BLaER1 treated with 17β-estradiol and CSF1 and Interleukin-3, amounts not matched to agents 10 nM and 100 nM (cell line): ENCODE data around the gene GNGT2.
A peak's percentile ranks its signal among the peaks of the same experiment; 100 is the strongest.

Source experiments
- H3K27ac ChIP-seq, 11 experiments: shearing (Covaris generic); formaldehyde crosslinking; 2 replicates each; pipeline ENCODE4 v1.8.1; 2022
- H3K27me3 ChIP-seq, 11 experiments: shearing (Covaris generic); formaldehyde crosslinking; 2 replicates each; pipeline ENCODE4 v1.8.1; 2022
- H3K36me3 ChIP-seq, 11 experiments: shearing (Covaris generic); formaldehyde crosslinking; 2 replicates each; pipeline ENCODE4 v1.8.1; 2022
- H3K4me1 ChIP-seq, 10 experiments: shearing (Covaris generic); formaldehyde crosslinking; 2 replicates each; pipeline ENCODE4 v1.8.1; 2022
- H3K4me2 ChIP-seq, 11 experiments: shearing (Covaris generic); formaldehyde crosslinking; 2 replicates each; pipeline ENCODE4 v1.8.1; 2022
- H3K4me3 ChIP-seq, 10 experiments: shearing (Covaris generic); formaldehyde crosslinking; 2 replicates each; pipeline ENCODE4 v1.8.1; 2022
- H3K9ac ChIP-seq, 11 experiments: shearing (Covaris generic); formaldehyde crosslinking; 2 replicates each; pipeline ENCODE4 v1.8.1; 2022
- H3K9me3 ChIP-seq, 11 experiments: shearing (Covaris generic); formaldehyde crosslinking; replicated peaks in 1 of 11; 2 replicates each; pipeline ENCODE4 v1.8.1; 2022
- H4K20me1 ChIP-seq, 11 experiments: shearing (Covaris generic); formaldehyde crosslinking; 2 replicates each; pipeline ENCODE4 v1.8.1; 2022
- Cebpa-rat ChIP-seq, 11 experiments: shearing (Covaris generic); IDR thresholded peaks; 2 replicates each; pipeline ENCODE4 v1.8.1; 2022

The GNGT2 gene

DNA sequence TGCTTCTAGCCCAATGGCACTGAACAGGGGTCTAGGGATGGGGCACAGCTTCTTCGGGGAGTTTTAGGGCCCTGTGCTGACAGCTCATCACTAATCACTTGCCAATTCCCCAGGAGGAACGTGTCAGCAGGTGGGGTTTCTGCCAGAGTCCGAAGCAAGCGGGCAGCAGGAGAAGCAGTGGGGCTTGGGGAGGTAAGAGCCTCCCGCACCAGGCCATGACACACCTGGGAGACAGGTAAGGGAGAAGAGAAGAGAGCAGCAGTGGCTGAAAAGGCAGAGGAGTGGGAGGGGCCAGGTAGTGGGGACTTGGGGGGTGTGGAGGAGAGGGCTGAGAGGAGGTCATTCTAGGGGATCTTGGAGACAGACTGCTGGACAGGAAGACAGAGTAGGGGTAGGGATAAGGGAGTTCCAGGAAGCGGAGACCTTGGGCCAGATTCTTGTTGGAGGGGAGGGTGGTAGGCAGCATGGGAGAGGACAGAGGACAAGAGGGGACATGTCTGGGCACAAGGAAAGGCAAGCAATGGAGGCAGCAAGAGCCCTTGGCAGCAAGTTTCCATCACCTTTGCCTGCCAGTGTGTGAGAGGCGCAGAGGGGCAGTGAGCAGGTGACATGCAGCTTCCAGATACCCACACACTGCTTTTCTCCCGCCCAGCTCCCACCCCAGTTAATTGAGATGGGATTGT, 15.3 kb upstream of the GNGT2 start:
- H3K36me3 ChIP-seq: peaks cover 0 to 16% (median 0%) of the 10 kb centered on the region in 11 experiments; a peak in 9 of 22 replicates
- peaks cover 65 to 82% (median 77%) of the 10 kb centered on the region in 11 experiments for H3K27me3 ChIP-seq
- no peak overlapping the region for H3K27ac ChIP-seq
- no peak overlapping the region for H3K4me3 ChIP-seq
- H3K4me2 ChIP-seq: no peak overlapping the region
- H3K9ac ChIP-seq: no peak overlapping the region
- TF ChIP-seq Cebpa-rat (IDR thresholded peaks at IDR 0.05): no peak
- H3K4me1 ChIP-seq: peaks cover 30 to 51% (median 44%) of the 10 kb centered on the region in 10 experiments
- H3K9me3 ChIP-seq: no peaks in the 10 kb centered on the region
- peaks cover 0 to 47% (median 14%) of the 10 kb centered on the region in 11 experiments; a peak in 13 of 22 replicates for H4K20me1 ChIP-seq

DNA sequence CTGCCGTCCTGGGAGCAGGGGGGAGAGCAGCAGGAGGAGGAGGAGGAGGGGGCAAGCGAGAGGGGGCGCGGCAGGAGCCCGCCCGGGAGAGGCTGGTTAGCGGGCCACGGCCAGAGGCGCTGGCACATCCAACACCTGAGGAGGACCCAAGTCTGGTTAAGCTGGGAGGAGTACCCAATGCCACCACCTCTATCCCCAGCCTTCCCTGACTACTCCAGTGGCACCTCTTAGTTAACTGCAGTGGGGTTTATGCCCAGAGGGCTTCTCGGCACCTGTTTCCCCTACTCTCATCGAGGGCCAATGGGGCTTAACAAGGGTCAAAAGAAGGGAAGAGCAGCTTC, 14.6 kb upstream of the GNGT2 start:
- H3K27ac ChIP-seq: no peak overlapping the region
- peaks cover 0 to 47% (median 14%) of the 10 kb centered on the region in 11 experiments; a peak in 13 of 22 replicates for H4K20me1 ChIP-seq
- H3K9ac ChIP-seq: no peak overlapping the region
- H3K9me3 ChIP-seq: no peaks in the 10 kb centered on the region
- no peak for TF ChIP-seq Cebpa-rat (IDR thresholded peaks at IDR 0.05)
- H3K36me3 ChIP-seq: peaks cover 0 to 22% (median 0%) of the 10 kb centered on the region in 11 experiments; a peak in 9 of 22 replicates
- H3K4me2 ChIP-seq: peak overlapping the region; percentile 72 to 89 (median 84)
- peak overlapping the region in 7 of 10 experiments; percentile 35 to 62 (median 44); a peak in 11 of 20 replicates for H3K4me3 ChIP-seq
- peaks cover 58 to 74% (median 70%) of the 10 kb centered on the region in 11 experiments for H3K27me3 ChIP-seq
- H3K4me1 ChIP-seq: peaks cover 29 to 52% (median 40%) of the 10 kb centered on the region in 10 experiments

DNA sequence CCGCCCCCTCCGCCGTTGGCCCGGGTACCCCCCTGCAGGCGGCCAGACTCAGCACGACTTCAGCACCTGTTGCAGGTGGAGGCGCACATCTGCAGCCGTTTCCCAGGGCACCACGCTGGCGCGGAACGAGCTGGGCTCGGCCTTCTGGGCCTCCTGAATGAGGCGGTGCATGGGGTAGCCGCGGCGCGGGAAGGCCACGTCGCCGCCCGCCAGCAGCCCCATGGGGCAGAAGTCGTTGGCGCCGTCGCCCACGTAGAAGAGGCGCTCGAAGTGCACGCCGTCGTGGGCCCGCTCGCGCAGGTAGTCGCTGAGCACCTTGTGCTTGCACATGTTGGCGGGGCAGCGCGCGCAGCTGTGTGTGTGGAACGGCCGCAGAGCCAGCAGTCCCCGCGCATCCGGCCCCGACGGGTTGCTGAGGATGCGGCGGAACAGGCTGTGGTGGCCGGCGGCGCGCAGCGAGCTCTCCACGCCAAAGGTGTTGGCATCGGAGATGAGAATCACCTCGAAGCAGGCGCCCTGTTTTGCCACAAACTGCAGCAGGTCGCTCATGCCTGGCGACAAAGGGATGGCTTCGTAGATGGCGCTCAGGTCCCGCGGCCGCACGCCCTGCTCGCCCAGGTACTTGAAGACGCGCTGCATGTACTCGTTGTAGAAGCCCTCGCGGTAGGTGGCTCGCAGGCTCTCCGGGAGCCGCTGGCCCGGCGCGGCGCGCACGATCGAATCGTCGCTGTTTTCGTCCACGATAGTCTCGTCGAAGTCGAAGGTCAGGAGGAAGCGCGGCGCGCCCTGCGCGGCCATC, 14.0 kb upstream of the GNGT2 start:
- H3K36me3 ChIP-seq: peaks cover 0 to 28% (median 0%) of the 10 kb centered on the region in 11 experiments; a peak in 9 of 22 replicates
- H3K4me3 ChIP-seq: peak overlapping the region; percentile 35 to 62 (median 44)
- peak overlapping the region; percentile 72 to 89 (median 84) for H3K4me2 ChIP-seq
- H3K9me3 ChIP-seq: no peaks in the 10 kb centered on the region
- peaks cover 52 to 69% (median 64%) of the 10 kb centered on the region in 11 experiments for H3K27me3 ChIP-seq
- H4K20me1 ChIP-seq: peaks cover 0 to 42% (median 14%) of the 10 kb centered on the region in 11 experiments; a peak in 13 of 22 replicates
- peaks cover 31 to 52% (median 40%) of the 10 kb centered on the region in 10 experiments for H3K4me1 ChIP-seq
- H3K9ac ChIP-seq: peak overlapping the region in 3 of 11 experiments; percentile 5 to 14 (median 10); a peak in 1 of 22 replicates
- no peak overlapping the region for H3K27ac ChIP-seq
- TF ChIP-seq Cebpa-rat (IDR thresholded peaks at IDR 0.05): no peak

DNA sequence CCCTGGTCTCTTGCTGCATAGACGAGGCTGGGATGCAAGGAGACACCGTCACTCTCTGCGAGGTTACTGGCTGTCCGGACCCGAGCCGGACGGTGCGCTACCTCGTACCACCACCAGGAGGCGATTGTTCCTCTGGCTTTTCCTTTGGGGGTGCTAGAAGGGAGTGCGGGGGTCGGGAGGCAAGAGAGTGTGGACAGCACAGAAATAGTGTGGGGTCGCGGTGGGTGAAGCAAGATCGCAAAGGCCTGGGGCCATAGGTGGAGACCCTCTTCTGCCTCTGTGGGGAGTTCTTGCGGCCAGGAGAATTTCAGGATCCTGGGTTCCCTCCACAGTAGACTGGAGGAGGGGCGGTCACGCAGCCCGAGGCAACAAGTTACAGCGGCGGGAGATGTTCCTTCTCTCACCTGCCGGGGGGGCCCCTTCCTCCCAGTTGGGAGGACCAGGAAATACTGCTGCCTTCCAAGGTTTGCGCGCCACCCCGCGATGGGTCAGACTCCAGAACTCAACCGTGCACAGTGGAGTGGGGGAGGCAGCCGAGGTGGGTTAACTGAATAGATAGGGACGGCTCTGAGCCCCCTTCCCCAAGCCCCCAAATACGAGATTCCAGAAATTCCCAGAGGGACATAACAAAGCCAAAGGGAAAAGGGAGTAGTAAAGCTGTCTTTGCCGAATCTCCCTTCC, 13.3 kb upstream of the GNGT2 start:
- Histone ChIP-seq H3K4me2 (peak overlapping the region; percentile 72 to 89 (median 84)), H3K9ac (0 out of 22 replicates have a peak overlapping the region, but pooled peaks of 3 of the 11 experiments have one; percentile 5 to 14 (median 10)), H3K4me3 (peak overlapping the region; percentile 35 to 62 (median 44)), H3K9me3 (no peaks in the 10 kb centered on the region), H4K20me1 (peaks cover 0 to 39% (median 14%) of the 10 kb centered on the region in 11 experiments; a peak in 13 of 22 replicates), H3K27me3 (peaks cover 47 to 61% (median 57%) of the 10 kb centered on the region in 11 experiments), H3K36me3 (peaks cover 0 to 29% (median 0%) of the 10 kb centered on the region in 11 experiments; a peak in 9 of 22 replicates), H3K4me1 (peaks cover 38 to 57% (median 48%) of the 10 kb centered on the region in 10 experiments), H3K27ac (no peak overlapping the region)
- no peak for TF ChIP-seq Cebpa-rat (IDR thresholded peaks at IDR 0.05)

DNA sequence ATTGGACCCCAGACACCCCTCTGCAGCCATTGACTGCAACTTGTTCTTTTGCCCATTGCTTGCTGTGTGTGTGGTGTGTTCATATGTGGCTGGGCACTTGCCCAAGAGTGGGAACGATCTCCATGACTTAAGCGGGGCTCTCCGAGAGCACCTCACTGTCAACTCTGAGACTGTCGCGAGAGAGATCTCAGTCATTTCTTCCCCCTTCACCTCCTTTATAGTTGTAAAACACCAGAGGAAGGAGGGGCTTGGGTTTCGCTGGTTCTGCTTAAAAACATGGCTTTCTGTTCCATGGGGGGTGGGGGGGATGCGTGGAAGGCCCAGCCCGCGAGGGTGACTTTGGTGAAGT, 12.8 kb upstream of the GNGT2 start:
- Histone ChIP-seq H3K27ac (no peak overlapping the region), H3K4me3 (no peak overlapping the region; a peak in 1 of 20 replicates), H3K9ac (no peak overlapping the region), H3K36me3 (peaks cover 0 to 29% (median 0%) of the 10 kb centered on the region in 11 experiments; a peak in 9 of 22 replicates), H3K4me1 (peaks cover 40 to 62% (median 50%) of the 10 kb centered on the region in 10 experiments), H4K20me1 (peaks cover 0 to 39% (median 14%) of the 10 kb centered on the region in 11 experiments; a peak in 13 of 22 replicates), H3K4me2 (peak overlapping the region in 9 of 11 experiments; percentile 34 to 87 (median 79); a peak in 9 of 22 replicates), H3K27me3 (peaks cover 47 to 61% (median 55%) of the 10 kb centered on the region in 11 experiments), H3K9me3 (no peaks in the 10 kb centered on the region)
- TF ChIP-seq Cebpa-rat (IDR thresholded peaks at IDR 0.05): no peak

DNA sequence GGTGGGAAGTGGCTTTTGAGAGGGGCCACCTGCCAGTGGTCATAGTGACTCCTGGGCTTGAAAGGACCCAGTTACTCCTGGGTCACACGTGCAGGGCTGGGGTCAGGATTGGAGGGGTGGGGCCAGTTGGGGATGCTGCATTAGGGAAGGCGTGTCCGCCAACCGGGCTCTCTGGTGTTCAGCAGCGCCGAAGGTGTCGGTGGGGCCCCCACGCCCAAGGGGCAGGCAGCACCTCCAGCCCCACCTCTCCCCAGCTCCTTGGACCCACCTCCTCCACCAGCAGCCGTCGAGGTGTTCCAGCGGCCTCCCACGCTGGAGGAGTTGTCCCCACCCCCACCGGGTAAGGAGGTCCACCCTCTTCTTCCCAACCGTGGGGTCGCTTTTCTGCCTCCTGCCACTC, 9.6 kb upstream of the GNGT2 start:
- Histone ChIP-seq H3K27me3 (peaks cover 30 to 37% (median 34%) of the 10 kb centered on the region in 11 experiments), H3K27ac (peak overlapping the region in 3 of 11 experiments; percentile 89 to 90 (median 89); a peak in 6 of 22 replicates), H3K4me2 (peak overlapping the region in 8 of 11 experiments; percentile 91 to 99 (median 96); a peak in 13 of 22 replicates), H3K4me1 (peaks cover 63 to 79% (median 74%) of the 10 kb centered on the region in 10 experiments), H3K9ac (no peak overlapping the region; a peak in 1 of 22 replicates), H3K9me3 (no peaks in the 10 kb centered on the region), H3K4me3 (no peak overlapping the region), H4K20me1 (peaks cover 0 to 22% (median 12%) of the 10 kb centered on the region in 11 experiments; a peak in 13 of 22 replicates), H3K36me3 (peaks cover 0 to 33% (median 0%) of the 10 kb centered on the region in 11 experiments; a peak in 9 of 22 replicates)
- TF ChIP-seq Cebpa-rat (IDR thresholded peaks at IDR 0.05): no peak

DNA sequence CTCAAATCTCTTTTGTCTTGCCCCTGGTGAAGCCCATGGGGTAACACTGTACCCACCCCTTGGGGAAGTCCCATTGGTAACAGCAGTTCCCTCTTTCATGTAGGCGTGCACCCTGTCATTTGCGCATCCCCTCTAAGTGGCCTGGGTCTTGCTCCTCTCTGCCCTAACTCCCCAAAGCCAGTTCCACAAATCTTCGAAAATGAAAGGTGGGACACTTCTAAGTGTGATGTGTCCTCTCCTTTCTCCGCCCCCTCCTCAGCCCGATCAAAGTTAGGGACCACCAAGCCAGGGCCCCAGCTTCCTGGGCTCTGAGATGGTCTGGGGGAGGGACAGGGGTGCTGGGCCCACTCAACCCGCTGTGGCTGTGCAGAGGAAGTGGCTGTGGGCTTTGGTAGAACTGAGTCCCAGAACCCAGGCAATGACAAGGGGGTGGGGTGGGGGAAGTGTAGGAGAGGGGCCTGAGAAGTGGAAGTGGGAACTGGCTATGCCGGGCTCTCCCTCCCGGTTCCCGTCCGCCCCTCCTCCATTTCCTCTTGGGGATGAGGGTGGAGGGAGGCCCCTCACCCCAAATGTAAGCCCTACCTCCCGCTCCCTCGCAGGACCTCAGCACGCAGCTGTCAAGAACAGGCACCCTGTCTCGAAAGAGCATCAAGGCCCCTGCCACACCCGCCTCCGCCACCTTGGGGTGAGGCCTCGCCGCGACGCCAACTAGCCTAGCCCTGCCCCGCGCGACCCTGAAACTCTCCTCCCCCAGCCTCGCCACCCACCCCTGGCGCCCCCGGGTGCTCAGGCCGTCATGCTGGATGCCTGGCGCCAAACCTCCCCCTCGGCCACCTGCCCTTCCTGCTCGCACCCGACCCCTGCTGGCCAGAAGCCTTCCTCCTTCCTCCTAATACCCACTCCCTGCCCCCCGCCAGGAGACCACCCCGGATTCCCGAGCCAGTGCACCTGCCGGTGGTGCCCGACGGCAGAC, 8.9 kb upstream of the GNGT2 start:
- peaks cover 0 to 33% (median 0%) of the 10 kb centered on the region in 11 experiments; a peak in 9 of 22 replicates for H3K36me3 ChIP-seq
- H3K4me3 ChIP-seq: peak overlapping the region in 7 of 10 experiments; percentile 9 to 59 (median 35); a peak in 8 of 20 replicates
- H3K9ac ChIP-seq: peak overlapping the region in 8 of 11 experiments; percentile 32 to 77 (median 64); a peak in 14 of 22 replicates
- peak overlapping the region; percentile 86 to 99 (median 95) for H3K4me2 ChIP-seq
- H3K4me1 ChIP-seq: peaks cover 63 to 79% (median 74%) of the 10 kb centered on the region in 10 experiments
- H3K27me3 ChIP-seq: peaks cover 23 to 30% (median 26%) of the 10 kb centered on the region in 11 experiments
- H3K9me3 ChIP-seq: no peaks in the 10 kb centered on the region
- peak overlapping the region in 9 of 11 experiments; percentile 35 to 90 (median 82); a peak in 17 of 22 replicates for H3K27ac ChIP-seq
- no peak for TF ChIP-seq Cebpa-rat (IDR thresholded peaks at IDR 0.05)
- H4K20me1 ChIP-seq: peaks cover 0 to 14% (median 7%) of the 10 kb centered on the region in 11 experiments; a peak in 10 of 22 replicates
